22Rv1 (cell line): ENCODE measurements around the gene LPAR1.

Experiments used
- H3K27ac ChIP-seq: fragments of 450-650 bp; 2 replicates; pipeline ENCODE4 v1.5.1; 2017
- CTCF ChIP-seq: fragments of 450-650 bp; IDR thresholded peaks from 2 replicates; pipeline ENCODE4 v1.5.1; 2017; ENCODE audit warnings: mild to moderate bottlenecking
- ZFX ChIP-seq: fragments of 450-650 bp; IDR thresholded peaks from 2 replicates; pipeline ENCODE4 v1.6.1; 2017; ENCODE audit warnings: antibody characterized with exemption, borderline replicate concordance

LPAR1 gene, protein sequence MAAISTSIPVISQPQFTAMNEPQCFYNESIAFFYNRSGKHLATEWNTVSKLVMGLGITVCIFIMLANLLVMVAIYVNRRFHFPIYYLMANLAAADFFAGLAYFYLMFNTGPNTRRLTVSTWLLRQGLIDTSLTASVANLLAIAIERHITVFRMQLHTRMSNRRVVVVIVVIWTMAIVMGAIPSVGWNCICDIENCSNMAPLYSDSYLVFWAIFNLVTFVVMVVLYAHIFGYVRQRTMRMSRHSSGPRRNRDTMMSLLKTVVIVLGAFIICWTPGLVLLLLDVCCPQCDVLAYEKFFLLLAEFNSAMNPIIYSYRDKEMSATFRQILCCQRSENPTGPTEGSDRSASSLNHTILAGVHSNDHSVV

DNA sequence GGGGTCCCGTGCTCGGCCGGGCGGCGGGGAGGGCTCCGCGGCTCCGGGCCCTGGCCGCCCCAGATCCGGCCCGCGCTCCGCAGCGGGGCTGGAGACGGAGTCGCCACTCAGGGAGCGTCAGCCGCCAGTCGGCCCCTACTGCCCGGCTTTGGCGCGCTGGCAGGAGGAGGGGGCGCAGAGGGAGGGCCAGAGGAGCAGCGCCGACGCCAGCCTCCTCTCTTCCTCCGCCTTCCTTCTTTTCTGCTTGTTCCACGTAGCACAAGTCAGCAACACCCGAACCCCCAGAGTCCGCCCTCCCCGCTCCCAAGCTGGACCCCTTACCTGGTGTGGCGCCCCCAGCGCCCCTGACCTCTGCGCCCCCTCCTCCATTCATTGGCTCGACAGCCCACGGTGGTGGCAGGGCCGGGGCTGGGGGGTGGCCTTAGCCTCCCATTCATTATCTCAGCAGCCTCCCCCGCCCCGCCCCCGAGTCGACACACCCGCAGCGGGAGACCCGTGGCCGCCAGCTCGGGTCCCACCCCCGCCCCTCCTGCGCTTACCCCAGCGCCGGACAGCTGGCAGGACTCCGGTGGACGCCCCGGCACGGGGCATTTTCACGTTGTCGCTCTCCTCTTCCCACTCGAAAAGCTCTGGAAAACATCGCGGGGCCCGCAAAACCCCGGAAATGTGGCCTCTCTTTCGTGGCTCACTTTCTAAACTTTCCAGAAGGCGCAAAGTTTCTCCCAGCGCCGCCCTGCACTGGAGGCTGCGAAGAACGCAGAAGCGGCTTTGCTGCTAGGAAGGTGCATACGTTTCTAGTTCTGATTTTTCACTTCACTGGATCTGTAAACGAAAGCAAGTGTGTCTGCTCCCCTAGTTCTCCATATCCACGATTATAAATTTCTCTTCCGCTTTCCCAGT lies at the start of gene LPAR1:
LPAR1 (minus strand) TSS at position 140 of the 900 bp plus-strand sequence. CDS start 66,353 bp downstream, outside the sequence.
- TF ChIP-seq ZFX: no peak
- TF ChIP-seq CTCF: no peak

DNA sequence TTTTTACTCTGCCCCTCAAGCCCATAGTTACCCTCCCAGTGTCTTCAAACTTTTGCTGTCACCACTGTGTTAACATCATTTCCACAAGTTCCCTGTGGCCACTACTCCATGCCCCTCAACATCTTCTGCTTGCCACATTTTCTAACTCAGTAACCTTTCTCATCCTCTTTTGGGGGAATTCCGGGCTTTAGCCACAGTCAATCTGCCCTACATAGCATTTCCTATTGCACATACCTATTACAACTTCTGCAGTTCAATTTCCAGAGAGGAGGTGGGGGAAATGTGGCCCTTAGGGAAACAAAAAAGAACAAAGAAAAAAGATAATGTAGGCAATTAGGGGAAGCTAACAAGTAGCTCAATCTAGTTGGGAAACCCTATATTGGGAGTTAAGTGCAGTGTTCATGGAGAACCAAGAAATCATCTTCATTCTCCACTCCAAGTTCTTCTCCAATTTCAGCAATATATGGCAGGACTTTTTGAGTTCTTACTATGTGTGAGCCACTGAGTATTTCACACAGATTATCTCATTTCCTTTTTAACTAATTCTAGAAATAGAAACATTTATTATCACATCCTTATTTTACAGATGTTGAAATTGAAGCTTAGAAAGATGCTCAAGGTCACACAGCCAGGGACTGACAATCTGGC lies 40.2 kb upstream of the LPAR1 start:
- no peak for TF ChIP-seq CTCF
- TF ChIP-seq ZFX: no peak
- no peak overlapping the region for H3K27ac ChIP-seq

More for the DNA sequence above, at the start of gene LPAR1:
- H3K27ac ChIP-seq: no peak within 1 kb of the TSS

- no peak overlapping the region for H3K27ac ChIP-seq
- TF ChIP-seq ZFX: no peak
- TF ChIP-seq CTCF: no peak
These were observed 38.2 kb upstream of the LPAR1 start for GRCh38 chr9:111076519-111076918.

- TF ChIP-seq CTCF (no peak), ZFX (no peak)
- no peak overlapping the region for H3K27ac ChIP-seq
These were observed 37.8 kb upstream of the LPAR1 start for GRCh38 chr9:111076042-111076441.

- H3K27ac ChIP-seq: no peak overlapping the region
- no peak for TF ChIP-seq ZFX
- no peak for TF ChIP-seq CTCF
These were observed 36.1 kb upstream of the LPAR1 start for GRCh38 chr9:111074395-111074794.

- TF ChIP-seq ZFX (no peak), CTCF (no peak)
- H3K27ac ChIP-seq: no peak overlapping the region
These were observed 30.9 kb upstream of the LPAR1 start for GRCh38 chr9:111069183-111069582.
